Esophagus mucosa (tissue), 1 donor: Measurements from ENCODE around the gene GNB1L. TPM values are rescaled to one million over a fixed set of nuclear protein-coding genes. Genes with fewer than 3 reads are reported as not detected.

ENCODE experiments used
- ATAC-seq: fragments of 200-7000 bp; cut with Tn5 transposase; one replicate; pipeline ENCODE4 v1.9.1; 2020
- total RNA-seq: library from RNA; stranded (reverse); gene quantifications from one replicate; pipeline ENCODE4 v1.2.4, GENCODE V29; 2023
- donor health status: DM: yes; HTN: yes; CAD: no.

The GNB1L gene
- total RNA-seq, 1 donor from 2014 or later, result 3.9 TPM

DNA sequence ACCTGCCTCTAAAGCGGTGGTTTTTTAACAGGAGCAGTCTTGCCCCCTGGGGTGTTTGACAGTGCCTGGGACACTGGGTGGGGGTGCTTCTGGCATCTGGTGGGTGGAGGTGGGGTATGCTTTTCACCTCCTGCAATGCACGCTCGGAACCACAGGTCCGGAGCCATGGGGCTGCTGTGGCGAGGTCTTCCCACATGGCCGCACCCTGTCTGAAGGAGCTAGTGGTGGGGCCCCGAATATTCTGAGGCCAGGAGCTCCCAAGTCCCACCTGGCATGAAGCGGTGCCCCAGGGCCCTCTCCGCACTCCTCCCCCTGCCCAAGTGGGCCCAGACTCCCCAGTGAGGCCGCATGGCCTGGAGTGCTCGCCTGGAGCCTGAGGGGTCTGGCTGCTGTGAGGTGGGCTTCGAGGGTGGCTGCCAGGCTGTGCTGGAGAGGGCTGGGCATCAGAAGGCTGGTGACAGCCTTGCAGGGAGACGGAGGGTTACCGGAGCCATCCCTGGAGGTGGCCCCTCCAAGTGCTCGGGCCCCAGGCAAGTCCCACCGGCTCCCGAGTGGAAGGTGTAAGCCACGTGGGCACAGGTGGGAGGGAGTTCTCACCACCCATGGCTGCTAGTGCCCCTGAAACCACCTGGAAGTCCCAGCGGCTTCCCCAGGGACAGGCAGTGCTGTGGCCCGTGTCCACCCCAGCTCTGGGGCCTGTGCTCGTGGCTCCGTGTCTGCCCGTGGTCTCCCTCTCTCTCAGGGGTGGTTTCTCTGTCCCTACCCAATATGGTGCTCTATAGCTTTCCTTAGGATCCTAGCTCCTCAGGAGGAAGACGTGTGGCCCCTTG, 79.0 kb downstream of the GNB1L start:
- no peak for ATAC-seq

DNA sequence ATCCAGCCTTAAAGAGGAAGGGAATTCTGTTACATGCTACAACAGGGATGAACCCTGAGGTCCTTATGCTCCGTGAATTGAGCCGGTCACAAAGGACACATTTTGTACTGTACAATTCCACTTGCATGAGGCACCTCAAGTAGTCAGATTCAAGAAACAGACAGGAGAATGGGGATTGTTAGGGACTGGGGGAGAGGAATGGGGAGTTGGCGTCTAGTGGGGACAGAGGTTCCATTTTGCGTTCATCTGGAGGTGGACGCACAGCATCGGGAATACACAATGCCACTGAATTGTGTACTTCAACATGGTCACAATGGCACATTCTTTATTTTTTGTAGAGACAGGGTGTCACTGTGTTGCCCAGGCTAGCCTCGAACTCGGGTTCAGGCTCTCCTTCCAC, 80.0 kb downstream of the GNB1L start:
- no peak for ATAC-seq

DNA sequence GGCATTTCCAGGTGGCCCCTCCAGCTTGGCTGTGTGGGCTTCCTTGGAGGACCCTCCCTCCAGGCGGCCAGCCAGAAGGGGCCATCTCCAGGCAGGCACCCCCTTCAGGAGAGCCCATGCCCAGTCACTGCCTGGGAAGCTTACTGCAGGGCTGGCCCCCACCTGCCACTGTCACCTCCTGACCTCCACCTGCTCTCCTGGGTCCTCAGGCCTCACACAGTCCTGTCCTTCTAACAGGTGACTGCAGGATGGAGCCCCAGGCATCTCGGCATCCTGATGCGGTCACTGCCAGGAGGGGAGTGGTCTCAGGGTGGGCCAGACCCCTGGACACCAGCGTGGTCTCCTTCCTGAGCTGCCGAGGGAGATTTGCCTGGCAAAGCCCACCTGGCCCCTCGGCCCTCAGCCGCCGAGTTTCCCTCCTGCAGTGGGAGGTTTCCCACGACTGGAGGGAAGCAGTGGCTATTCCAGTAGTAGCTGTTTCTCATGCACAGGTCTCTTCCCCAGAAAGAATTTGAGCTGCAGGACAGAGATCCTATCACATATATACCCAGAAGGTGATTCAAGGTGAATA, 81.1 kb downstream of the GNB1L start:
- ATAC-seq, result no peak

DNA sequence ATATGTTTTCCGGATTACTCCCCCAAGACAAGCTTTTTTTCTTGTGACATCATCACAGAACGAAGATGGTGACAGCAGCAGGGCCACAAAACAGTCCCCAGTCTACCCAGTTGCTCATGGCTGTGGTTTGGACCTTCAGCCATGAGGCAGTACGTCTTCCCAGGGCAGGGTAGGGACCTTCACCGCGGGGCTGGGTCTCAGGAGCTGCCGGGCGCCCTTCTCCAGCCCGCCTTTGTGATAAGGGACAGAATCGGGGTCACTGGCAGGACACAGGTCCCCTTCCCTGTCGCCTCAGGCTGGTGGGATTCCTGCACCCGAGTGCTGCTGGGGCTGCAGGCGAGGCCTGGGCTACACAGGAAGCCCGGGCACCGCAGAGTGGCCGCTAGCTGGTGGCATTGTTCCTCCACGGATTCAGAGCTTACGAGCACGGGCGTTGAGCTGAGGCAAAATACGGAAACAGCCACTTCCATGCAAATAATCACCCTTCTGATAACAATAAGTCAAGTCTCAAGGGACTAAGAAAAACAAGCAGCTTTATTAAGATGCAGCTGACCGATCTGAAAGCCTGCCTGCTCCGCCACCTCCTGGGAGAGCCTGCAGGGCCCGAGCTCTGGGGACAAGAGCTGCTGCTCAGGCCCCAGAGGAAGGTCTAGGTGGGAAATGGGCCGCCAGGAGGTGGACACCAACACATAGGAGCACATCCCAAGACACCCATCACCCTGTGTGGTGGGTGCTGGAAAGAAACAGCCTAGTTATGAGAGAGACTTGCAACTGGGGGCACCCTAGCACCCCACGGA, 81.8 kb downstream of the GNB1L start:
- ATAC-seq, result no peak

DNA sequence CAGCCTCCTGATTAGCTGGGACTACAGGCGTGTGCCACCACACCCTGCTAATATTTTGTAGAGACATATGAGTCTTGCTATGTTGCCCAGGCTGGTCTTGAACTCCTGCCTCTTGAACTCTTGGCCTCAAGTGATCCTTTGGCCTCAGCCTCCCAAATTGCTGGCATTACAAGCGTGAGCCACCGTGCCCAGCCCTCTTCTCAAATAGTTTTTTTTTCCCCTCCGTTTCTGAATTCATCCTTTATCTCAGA, 82.3 kb downstream of the GNB1L start:
- ATAC-seq, result no peak

DNA sequence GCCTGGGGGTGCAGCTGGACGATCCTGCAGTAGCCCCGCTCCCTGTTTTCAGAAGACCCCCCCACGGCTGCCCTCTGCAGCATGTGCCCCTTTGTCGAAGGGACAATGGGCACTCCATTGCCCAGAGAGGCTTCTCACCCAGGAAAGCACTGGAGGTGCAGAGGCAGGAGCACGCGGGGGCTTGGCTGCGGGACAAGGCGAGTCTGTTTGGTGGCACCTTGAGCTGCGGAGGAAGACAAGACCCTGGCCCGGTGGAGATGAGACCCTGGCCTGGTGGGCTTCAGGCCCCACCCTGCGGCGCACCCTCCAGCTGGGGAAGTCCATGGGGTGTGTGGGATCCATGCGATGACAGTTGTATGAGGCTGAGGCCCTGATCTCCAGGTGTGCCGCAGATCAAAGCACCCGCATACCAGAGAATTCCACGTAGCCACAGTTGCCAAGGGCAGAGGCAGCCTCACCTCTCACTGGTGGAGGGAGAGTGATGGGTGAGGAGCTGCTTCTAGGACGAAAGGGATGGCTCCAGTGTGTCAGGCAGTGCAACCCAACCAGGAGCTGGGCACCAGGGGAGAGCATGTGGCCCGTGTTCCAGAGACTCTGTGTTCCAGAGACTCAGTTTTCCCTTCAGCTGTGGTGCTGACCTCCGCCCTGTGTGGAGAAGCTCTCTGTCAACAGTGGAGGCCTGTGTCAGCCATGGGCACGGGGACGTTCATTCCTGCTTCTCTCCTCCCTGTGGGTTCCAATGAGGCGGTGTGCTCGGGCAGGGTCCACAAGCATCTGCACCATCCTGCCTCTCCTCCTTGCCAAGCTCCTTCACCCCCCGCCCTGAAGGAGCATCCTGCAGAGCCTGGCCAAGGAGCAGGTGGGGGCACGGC, 84.1 kb downstream of the GNB1L start:
- ATAC-seq, result no peak

DNA sequence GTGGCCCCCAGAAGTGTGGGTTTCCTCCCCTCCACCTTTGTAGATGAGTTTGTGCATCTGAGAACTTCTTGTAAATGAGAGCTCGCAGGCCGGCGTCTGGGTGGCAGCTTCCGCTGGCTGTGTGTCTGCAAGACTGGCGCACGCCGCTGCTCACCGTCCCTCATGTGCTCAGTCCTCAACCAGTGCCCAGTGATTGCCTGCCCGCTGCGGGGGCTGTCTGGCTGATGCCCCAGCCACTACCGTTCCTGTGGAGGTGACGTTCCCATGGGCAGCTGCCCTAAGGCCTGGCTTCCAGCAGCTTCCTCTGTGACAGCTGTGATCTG, 85.3 kb downstream of the GNB1L start:
- no peak for ATAC-seq

DNA sequence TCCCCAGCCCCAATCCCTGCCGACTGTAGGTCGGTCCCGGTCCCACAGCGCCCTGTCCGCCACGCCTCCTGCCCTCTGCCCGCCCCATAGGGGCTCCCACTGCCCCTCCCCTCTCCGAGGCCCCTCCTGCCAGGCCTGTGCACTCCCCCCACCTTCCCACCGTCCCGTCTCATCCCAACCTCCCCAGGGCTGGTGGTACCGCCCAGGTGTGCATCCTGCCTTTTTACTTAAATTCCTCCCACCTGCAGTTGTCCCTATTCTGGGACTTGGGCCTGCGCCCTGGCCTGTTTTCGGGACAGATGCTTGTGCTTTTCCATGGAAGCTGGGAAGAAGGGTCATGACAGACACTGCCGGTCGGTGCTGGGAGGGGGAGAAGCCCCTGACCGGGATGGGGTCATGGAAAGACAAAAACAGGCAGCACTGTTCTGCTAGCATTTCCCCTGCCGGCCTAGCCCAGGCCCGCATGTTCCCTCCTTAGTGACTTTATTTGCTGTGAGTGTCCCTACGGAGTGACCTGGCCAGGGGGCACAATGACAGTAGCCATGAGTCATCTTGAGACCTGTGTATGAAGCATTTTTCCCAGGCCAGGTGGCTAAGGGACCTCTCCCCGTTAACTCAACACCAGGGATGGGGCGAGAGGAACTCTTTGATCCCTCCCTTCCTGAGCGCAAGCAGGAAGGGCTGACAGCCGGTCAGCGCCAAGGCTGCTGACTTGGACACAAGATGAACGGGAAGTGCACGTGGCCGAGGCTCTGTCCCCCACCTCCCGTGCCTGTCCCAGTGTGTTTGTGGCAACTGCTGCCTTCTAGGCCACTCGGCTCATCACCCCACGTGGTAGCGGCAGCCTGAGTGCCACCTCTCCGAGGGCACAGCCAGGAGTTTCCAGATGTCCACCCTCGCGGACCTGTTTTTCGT, 87.0 kb downstream of the GNB1L start:
- peak; percentile 3 for ATAC-seq

DNA sequence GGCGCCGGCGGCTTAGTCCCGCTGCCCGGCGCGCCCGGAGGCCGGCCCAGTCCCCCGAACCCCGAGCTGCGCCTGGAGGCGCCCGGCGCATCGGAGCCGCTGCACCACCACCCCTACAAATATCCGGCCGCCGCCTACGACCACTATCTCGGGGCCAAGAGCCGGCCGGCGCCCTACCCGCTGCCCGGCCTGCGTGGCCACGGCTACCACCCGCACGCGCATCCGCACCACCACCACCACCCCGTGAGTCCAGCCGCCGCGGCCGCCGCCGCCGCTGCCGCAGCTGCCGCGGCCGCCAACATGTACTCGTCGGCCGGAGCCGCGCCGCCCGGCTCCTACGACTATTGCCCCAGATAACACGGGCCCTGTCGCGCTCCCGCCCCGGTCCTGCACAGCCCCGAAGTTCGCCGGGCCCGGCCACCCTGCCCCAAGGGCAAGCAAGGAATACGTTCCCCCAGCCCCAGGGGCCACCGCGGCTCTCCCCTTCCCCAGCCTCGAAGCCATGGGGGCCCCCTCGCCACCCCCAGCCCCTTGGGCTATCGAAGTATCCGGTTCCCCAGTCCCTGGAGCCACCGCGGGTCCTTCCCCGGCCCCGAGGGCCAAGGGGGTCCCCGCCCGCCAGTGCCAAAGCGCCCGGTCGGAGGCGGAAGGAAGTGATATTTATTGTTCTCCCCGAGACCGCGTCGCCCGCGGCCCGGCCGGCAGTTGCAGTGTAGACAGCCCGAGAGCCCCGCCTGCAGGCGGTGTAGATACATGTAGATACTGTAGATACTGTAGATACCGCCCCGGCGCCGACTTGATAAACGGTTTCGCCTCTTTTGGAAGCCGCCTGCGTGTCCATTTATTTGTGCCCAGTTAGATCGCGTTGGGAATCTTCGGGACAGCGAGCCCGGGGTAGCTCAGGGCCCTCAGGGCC, 87.9 kb downstream of the GNB1L start:
- no peak for ATAC-seq

DNA sequence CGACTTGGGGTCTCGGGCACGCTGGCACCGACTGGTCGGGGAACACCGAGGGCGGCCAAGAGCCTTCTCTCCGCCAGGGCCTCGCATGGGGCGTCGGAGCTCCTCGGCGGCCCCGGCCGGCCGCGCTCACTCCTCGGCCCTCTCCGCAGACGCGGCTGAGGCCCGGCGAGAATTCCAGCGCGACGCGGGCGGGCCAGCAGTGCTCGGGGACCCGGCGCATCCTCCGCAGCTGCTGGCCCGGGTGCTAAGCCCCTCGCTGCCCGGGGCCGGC, 88.5 kb downstream of the GNB1L start:
- no peak for ATAC-seq

DNA sequence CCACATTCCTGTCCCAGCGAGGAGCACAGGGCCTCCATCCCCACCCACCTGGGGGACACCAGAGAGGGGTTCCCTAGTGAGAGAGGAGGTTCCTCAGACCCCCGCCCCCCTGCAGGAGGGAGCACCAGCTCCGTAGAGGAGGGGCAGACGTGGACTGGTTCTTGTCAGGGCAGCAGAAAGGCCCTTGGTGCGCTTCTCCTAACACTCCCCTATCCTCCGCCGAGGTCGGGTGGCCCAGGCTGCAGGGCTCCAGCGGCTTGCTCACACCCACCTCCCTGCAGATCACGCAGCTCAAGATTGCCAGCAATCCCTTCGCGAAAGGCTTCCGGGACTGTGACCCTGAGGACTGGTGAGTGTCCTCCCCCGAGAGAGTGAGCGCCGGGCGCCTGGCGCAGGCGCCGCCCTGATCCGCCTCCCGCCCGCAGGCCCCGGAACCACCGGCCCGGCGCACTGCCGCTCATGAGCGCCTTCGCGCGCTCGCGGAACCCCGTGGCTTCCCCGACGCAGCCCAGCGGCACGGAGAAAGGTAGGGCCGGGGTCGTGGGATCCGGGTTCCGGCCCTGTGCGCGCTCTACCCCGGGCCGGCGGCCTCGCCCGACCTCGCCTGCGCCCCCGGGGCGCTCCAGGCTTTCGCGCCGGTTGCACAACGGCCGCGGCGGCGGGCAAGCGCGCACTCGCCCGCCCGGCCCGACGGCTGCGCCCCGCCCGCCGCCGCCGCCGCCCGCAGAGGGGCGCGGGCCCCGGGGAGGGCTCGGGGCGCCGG, 89.0 kb downstream of the GNB1L start:
- ATAC-seq, result peak; percentile 47

DNA sequence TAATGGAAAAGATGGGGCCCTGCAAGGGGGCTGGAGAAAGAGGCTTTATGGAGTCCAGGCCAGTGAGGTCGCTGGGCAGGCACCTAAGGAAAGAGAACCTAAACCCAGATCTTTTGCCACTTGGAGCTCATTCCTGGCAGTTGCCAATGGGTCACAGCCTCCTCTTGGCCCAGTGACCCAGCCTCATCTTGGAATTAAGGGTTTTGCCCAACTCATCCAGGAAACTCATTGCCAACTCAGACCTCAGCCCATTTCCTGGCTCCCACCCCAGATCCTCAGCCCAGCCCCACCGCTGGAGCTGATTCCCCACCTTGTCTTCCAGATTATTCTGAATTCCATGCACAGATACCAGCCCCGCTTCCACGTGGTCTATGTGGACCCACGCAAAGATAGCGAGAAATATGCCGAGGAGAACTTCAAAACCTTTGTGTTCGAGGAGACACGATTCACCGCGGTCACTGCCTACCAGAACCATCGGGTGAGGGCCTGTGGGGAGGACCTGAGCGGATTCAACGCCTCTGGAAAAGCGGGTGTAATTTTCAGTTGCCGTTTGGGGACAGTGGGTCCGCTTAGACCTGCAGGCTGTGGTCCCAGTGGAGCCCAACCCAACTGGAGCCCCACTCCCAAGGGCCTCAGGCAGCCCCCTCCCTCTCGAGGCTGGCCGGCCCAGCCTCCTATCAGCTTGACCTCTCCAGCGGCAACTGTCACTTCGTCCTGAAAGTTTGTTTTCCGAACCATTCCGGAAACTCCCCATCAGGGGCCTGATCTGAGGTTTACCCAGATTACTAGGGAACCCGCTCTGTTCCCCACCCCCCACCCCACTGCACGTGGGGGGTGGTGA, 89.8 kb downstream of the GNB1L start:
- ATAC-seq, result no peak

DNA sequence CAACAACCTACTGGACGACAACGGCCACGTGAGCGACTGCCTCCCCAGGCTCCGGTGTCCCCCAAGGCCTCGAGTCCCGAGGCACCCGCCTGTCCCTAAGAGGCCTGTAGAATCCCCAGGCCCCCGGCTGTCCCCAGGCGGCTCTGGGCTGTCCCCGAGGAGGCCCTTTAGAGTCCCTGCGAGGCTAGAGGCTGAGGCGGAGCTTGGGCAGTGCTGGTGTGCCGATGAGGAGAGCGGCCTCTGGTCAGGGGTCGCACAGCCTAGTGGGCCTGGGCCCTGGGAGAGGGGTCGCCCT, 90.4 kb downstream of the GNB1L start:
- no peak for ATAC-seq

DNA sequence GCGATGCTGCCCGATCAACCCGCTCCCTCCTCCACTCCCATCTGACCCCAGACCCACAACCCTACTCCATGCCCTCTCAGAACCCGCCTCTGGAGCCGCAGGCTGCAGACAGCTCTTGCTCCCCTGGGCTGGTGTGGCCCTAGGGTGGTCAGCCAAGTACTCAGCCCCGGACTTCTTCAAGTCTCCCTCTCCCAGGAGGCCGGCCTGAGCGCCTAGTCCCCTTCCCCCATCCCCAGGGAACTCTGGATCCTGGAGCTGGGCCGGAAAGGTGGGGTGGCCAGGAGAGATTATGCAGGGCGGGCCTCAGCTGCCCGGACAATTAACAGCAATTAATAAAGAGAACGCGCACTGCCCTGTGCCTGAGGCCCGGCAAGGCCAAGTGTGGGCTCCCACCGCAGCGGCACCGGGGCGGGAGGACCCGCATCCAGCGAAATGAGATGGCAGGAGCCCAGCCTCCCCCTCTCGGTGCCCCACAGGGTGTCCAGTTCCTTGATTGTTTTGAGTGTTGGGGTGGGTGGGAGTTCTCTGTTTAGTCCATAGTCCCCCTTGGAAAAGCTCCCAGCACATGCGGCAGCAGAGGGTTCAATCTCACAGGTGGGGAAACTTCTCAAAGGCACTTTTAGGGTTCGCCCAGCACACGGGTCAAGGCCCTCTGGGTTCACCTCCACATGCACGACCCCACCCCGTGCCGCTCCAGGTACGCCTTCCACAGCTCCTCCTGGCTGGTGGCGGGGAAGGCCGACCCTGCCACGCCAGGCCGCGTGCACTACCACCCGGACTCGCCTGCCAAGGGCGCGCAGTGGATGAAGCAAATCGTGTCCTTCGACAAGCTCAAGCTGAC, 91.0 kb downstream of the GNB1L start:
- ATAC-seq, result no peak

DNA sequence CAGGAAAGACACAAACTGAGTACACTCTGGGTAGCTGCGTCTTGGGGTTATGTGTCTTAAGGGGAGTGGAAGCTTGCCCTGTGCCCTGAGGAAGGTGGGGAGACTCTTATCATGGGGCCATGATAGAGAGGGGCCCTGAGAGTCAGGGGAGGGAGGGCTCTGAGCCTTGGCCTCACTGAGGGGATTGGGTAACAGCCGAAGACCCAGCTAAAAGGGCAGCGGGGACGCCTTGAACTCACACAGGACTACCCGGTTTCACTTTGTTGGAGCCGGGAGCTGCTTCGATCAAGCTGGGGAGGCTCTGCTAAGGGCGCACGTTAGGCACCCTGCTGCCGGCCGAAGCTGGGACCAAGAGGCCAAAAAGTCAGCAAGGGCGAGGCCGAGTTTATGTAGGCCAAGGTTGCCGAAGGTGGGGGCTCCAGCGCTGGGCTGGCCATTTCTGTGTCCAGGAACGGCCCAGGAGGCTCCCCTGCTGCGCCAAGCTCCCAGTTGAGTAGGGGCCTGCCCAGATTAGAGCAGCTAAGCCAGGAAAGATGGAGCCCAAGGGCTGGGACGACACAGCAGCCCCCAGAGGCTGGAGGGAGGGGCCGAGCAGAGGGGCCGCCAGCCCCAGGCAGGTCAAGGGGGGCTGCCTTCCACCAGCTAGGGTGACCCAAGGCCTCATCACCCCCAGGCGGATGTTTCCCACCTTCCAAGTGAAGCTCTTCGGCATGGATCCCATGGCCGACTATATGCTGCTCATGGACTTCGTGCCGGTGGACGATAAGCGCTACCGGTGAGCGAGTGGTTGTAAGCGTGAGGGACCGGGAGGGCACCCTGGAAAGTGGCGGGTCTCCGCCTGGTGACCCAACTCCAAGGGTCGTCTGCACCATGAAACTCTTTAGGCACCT, 91.9 kb downstream of the GNB1L start:
- no peak for ATAC-seq

DNA sequence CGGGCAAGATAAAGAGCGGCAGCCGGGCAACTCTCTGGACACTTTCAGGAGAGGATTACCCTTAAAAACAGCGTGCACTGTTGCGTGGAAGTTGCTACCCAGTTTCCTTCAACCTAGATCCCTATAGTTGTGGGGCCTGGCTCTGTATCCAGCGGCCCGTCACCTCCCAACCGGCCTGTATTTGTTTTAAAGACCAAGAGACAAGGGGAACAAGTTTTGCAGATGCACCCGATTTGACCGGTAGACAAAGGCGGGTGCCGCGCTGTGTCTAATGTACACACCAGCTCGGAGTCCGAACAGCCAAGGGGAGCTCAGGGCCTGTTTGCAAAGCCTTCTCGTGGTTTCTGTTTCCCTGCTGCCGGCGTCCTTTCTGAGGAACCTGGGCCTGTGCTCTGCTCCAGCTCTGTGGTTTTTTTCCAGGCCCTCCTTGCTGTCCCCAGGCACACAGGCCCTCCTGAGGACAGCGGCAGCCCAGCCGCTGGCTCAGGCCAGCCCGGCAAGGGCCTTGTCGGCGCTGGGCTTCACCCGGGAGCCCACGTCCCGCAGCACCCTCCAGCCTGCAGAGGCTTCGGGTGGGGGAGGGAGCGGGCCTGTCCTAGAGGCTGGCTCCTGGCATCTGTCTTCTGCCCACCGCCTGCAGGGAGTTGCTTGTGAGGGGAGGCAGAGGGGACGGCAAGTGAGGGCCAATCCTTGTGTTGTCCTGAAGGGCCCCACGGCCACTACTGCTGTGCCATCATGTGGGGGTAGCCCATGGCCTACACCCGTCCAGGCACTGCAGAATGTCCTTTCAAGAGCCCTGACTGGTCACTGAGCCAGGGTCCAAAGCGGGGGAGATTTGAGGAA, 92.7 kb downstream of the GNB1L start:
- ATAC-seq, result no peak
